B cell (primary cell): ENCODE results near the gene CTPS1.

Experiments used
- EZH2 ChIP-seq: IDR thresholded peaks from 2 replicates; pipeline ENCODE4 v1.6.1; 2012; ENCODE audit warnings: borderline replicate concordance, low read depth, mild to moderate bottlenecking, moderate library complexity, low read length; ENCODE audit not compliant: insufficient read depth, poor library complexity, severe bottlenecking
- TF ChIP-seq, protein P1 (sequence below): fragments of 200-600 bp; IDR thresholded peaks from one replicate; pipeline ENCODE4 v1.8.0; 2022; ENCODE audit warnings: antibody characterized with exemption, mild to moderate bottlenecking

DNA sequence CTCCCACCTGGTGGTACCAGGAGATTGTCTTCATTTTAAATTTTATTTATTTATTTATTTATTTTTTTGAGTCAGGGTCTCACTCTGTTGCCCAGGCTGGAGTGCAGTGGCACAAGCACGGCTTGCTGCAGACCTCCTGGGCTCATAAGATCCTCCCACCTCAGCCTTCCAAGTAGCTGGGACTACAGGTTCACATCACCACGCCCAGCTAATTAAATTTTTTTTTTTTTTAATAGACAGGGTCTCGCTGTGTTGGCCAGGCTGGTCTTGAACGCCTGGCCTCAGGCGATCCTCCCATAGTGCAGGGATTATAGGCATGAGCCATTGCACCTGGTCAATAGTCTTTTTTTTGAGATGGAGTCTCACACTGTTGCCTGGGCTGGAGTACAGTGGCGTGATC, 33.5 kb downstream of the CTPS1 start:
- TF ChIP-seq, protein P1, sequence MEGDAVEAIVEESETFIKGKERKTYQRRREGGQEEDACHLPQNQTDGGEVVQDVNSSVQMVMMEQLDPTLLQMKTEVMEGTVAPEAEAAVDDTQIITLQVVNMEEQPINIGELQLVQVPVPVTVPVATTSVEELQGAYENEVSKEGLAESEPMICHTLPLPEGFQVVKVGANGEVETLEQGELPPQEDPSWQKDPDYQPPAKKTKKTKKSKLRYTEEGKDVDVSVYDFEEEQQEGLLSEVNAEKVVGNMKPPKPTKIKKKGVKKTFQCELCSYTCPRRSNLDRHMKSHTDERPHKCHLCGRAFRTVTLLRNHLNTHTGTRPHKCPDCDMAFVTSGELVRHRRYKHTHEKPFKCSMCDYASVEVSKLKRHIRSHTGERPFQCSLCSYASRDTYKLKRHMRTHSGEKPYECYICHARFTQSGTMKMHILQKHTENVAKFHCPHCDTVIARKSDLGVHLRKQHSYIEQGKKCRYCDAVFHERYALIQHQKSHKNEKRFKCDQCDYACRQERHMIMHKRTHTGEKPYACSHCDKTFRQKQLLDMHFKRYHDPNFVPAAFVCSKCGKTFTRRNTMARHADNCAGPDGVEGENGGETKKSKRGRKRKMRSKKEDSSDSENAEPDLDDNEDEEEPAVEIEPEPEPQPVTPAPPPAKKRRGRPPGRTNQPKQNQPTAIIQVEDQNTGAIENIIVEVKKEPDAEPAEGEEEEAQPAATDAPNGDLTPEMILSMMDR, result no peak
- TF ChIP-seq EZH2, result no peak
